WTC11 (cell line): ENCODE results near the gene IPP. TPM values are rescaled to one million over a fixed set of nuclear protein-coding genes. Genes with fewer than 3 reads are reported as not detected.

Experiments
- ATAC-seq: fragments of 200-7000 bp; cut with Tn5 transposase; 2 replicates; pipeline ENCODE4 v1.10.0; 2021; ENCODE audit warnings: mild to moderate bottlenecking, moderate library complexity
- CTCF ChIA-PET: fragments of 300-600 bp; sonication (Branson Sonifier 250); formaldehyde crosslinking; loops from one replicate; lab custom pipeline; 2021; ENCODE audit warnings: antibody characterized with exemption; lab: Charles Lee
- POLR2A ChIA-PET: fragments of 350-600 bp; sonication (Branson Sonifier 250); formaldehyde crosslinking; loops from one replicate; lab custom pipeline; 2021; ENCODE audit warnings: antibody characterized with exemption; lab: Charles Lee
- DNase-seq: peaks from one replicate; pipeline ENCODE4 v3.0.0; 2021; ENCODE audit warnings: low spot score
- H3K27ac Mint-ChIP-seq: 2 replicates; pipeline ENCODE4 v1.8.0; 2021; ENCODE audit warnings: mixed read lengths
- H3K27me3 Mint-ChIP-seq: 2 replicates; pipeline ENCODE4 v1.8.0; 2021; ENCODE audit warnings: low read depth, mild to moderate bottlenecking, moderate library complexity, mixed read lengths
- H3K36me3 Mint-ChIP-seq: 2 replicates; pipeline ENCODE4 v1.8.0; 2021; ENCODE audit warnings: mixed read lengths
- H3K4me1 Mint-ChIP-seq: 2 replicates; pipeline ENCODE4 v1.8.0; 2022; ENCODE audit warnings: mixed read lengths
- H3K4me3 Mint-ChIP-seq: 2 replicates; pipeline ENCODE4 v1.8.0; 2021; ENCODE audit warnings: mild to moderate bottlenecking, moderate library complexity, mixed read lengths
- H3K9me3 Mint-ChIP-seq: 2 replicates; pipeline ENCODE4 v1.8.0; 2021; ENCODE audit warnings: mixed read lengths
- ATF6 ChIP-seq: sonication (generic); formaldehyde crosslinking; IDR thresholded peaks from 2 replicates; pipeline ENCODE4 v1.8.1; 2023; ENCODE audit warnings: mild to moderate bottlenecking, missing genetic modification reagents
- CBFB ChIP-seq: sonication (generic); formaldehyde crosslinking; IDR thresholded peaks from 2 replicates; pipeline ENCODE4 v1.8.1; 2022; ENCODE audit warnings: mild to moderate bottlenecking, low read depth, missing genetic modification reagents
- CDX4 ChIP-seq: fragments of 250-450 bp; sonication (Bioruptor Pico); IDR thresholded peaks from 2 replicates; pipeline ENCODE4 v1.9.0; 2021; ENCODE audit warnings: moderate library complexity, mild to moderate bottlenecking, inconsistent platforms, borderline replicate concordance
- CREB1 ChIP-seq: sonication (generic); formaldehyde crosslinking; IDR thresholded peaks from 2 replicates; pipeline ENCODE4 v1.8.0; 2023; ENCODE audit warnings: mild to moderate bottlenecking, missing genetic modification reagents
- CTCF ChIP-seq: fragments of 200-600 bp; IDR thresholded peaks from 2 replicates; pipeline ENCODE4 v1.8.0; 2022; ENCODE audit warnings: antibody characterized with exemption
- FOXK1 ChIP-seq: sonication (generic); formaldehyde crosslinking; IDR thresholded peaks from 2 replicates; pipeline ENCODE4 v1.8.0; 2022; ENCODE audit warnings: mild to moderate bottlenecking, moderate library complexity, missing genetic modification reagents
- GABPB1 ChIP-seq: sonication (generic); formaldehyde crosslinking; IDR thresholded peaks from 2 replicates; pipeline ENCODE4 v1.8.1; 2023; ENCODE audit warnings: mild to moderate bottlenecking, missing genetic modification reagents
- JAZF1 ChIP-seq: fragments of 250-450 bp; sonication (Bioruptor Pico); IDR thresholded peaks from 2 replicates; pipeline ENCODE4 v1.9.0; 2021; ENCODE audit warnings: moderate library complexity, mild to moderate bottlenecking, inconsistent platforms
- OVOL2 ChIP-seq: fragments of 250-450 bp; sonication (Bioruptor Pico); IDR thresholded peaks from 2 replicates; pipeline ENCODE4 v1.9.0; 2021; ENCODE audit warnings: mild to moderate bottlenecking, borderline replicate concordance
- SP1 ChIP-seq: sonication (generic); formaldehyde crosslinking; conservative IDR thresholded peaks from 2 replicates; pipeline ENCODE4 v1.8.1; 2022; ENCODE audit warnings: missing genetic modification reagents
- TEAD4 ChIP-seq: sonication (generic); formaldehyde crosslinking; IDR thresholded peaks from 2 replicates; pipeline ENCODE4 v1.8.0; 2022; ENCODE audit warnings: mild to moderate bottlenecking, missing genetic modification reagents
- TP53 ChIP-seq: sonication (generic); formaldehyde crosslinking; IDR thresholded peaks from 2 replicates; pipeline ENCODE4 v1.8.1; 2023; ENCODE audit warnings: mild to moderate bottlenecking, missing genetic modification reagents
- ZNF138 ChIP-seq: sonication (generic); formaldehyde crosslinking; conservative IDR thresholded peaks from 2 replicates; pipeline ENCODE4 v1.8.1; 2022; ENCODE audit warnings: mild to moderate bottlenecking, moderate library complexity, missing genetic modification reagents
- ZNF219 ChIP-seq: sonication (generic); formaldehyde crosslinking; IDR thresholded peaks from 2 replicates; pipeline ENCODE4 v1.8.0; 2023; ENCODE audit warnings: missing genetic modification reagents, mild to moderate bottlenecking, borderline replicate concordance
- ZNF263 ChIP-seq: sonication (generic); formaldehyde crosslinking; IDR thresholded peaks from 2 replicates; pipeline ENCODE4 v1.8.1; 2022; ENCODE audit warnings: low read depth, mild to moderate bottlenecking, moderate library complexity, missing genetic modification reagents
- ZNF281 ChIP-seq: sonication (generic); formaldehyde crosslinking; IDR thresholded peaks from 2 replicates; pipeline ENCODE4 v1.8.0; 2023; ENCODE audit warnings: mild to moderate bottlenecking, missing genetic modification reagents
- ZNF396 ChIP-seq: fragments of 250-450 bp; sonication (Bioruptor Pico); IDR thresholded peaks from 2 replicates; pipeline ENCODE4 v1.8.0; 2021; ENCODE audit warnings: mild to moderate bottlenecking, moderate library complexity, borderline replicate concordance
- ZNF532 ChIP-seq: fragments of 250-450 bp; sonication (Bioruptor Pico); IDR thresholded peaks from 2 replicates; pipeline ENCODE4 v1.9.0; 2021; ENCODE audit warnings: mild to moderate bottlenecking, borderline replicate concordance
- total RNA-seq: library from RNA; stranded (reverse); gene quantifications from 3 replicates; pipeline ENCODE4 v1.2.3, GENCODE V29; 2021

Gene IPP
- total RNA-seq, 1 experiment from 2014 or later = 6.3 TPM

GRCh38 chr1:45660336-45660735 is 90.1 kb downstream of the IPP start:
- Mint-ChIP-seq H3K4me3 (no peak overlapping the region), H3K27ac (no peak overlapping the region), H3K4me1 (peaks cover 13% of the 10 kb centered on the region), H3K36me3 (peaks cover 59% of the 10 kb centered on the region), H3K9me3 (0 out of 2 replicates have a peak, but pooled peaks cover 3% of the 10 kb centered on the region), H3K27me3 (no peaks in the 10 kb centered on the region)
- ATAC-seq (no peak), DNase-seq (no peak)
- TF ChIP-seq FOXK1 (no peak), ZNF396 (CRISPR knock-in tag) (no peak), CDX4 (CRISPR knock-in tag) (no peak), TEAD4 (CRISPR knock-in tag) (no peak), GABPB1 (no peak), ZNF138 (CRISPR knock-in tag) (no peak), TP53 (CRISPR knock-in tag) (no peak), ZNF532 (no peak), SP1 (CRISPR knock-in tag) (no peak), JAZF1 (CRISPR knock-in tag) (no peak), ATF6 (CRISPR knock-in tag) (no peak), ZNF219 (CRISPR knock-in tag) (no peak), CTCF (no peak), CBFB (CRISPR knock-in tag) (no peak), CREB1 (CRISPR knock-in tag) (no peak), ZNF263 (CRISPR knock-in tag) (no peak), OVOL2 (CRISPR knock-in tag) (no peak), ZNF281 (CRISPR knock-in tag) (no peak)
- POLR2A ChIA-PET = interaction anchor here (0.6 kb wide), 1 partner anchor 113 kb away, joined by 4 read pairs; no protein-coding TSS in a partner anchor
- CTCF ChIA-PET = no interaction called here
